Adrenal gland (tissue), 12 donors: Measurements from ENCODE around the gene ACAA2. TPM values are rescaled to one million over a fixed set of nuclear protein-coding genes. Genes with fewer than 3 reads are reported as not detected.

Experiments used
- DNase-seq, 7 donors: peaks; one replicate each; pipeline ENCODE4 v3.0.0-alpha.2; 2019 to 2020
- H3K27ac ChIP-seq, 5 donors: fragments of 200-600 bp; sonication (generic) in 4 of 5; 1 replicate in 3 of 5; 2 replicates in 2 of 5; pipeline versions ENCODE4 v1.5.1 to v1.8.0; 2016 to 2020; ENCODE audit warnings: mild to moderate bottlenecking in 1 of 5
- H3K27me3 ChIP-seq: fragments of 200-600 bp; 2 replicates; pipeline ENCODE4 v1.8.0; 2021
- H3K36me3 ChIP-seq, 2 donors: fragments of 200-600 bp; replicated peaks in 1 of 2; 1 replicate in 1 of 2; 2 replicates in 1 of 2; pipeline versions ENCODE4 v1.5.1 to v1.8.0; 2018 to 2022
- H3K4me1 ChIP-seq, 2 donors: fragments of 200-600 bp; replicated peaks in 1 of 2; 1 replicate in 1 of 2; 2 replicates in 1 of 2; pipeline versions ENCODE4 v1.5.1 to v1.8.0; 2018 to 2021
- H3K4me3 ChIP-seq, 4 donors: fragments of 200-600 bp; sonication (generic) in 3 of 4; one replicate each; pipeline ENCODE4 v1.5.1; 2016 to 2018
- H3K9me3 ChIP-seq, 3 donors: fragments of 200-600 bp; sonication (generic) in 1 of 3; replicated peaks in 1 of 3; 1 replicate in 2 of 3; 2 replicates in 1 of 3; pipeline versions ENCODE4 v1.5.1 to v1.8.0; 2016 to 2021
- POLR2A ChIP-seq, 2 donors: fragments of 450-650 bp; IDR thresholded peaks; one replicate each; pipeline ENCODE4 v1.6.1; 2017; ENCODE audit warnings: antibody characterized with exemption in 2 of 2, mild to moderate bottlenecking in 2 of 2, moderate library complexity in 1 of 2
- WGBS, 4 donors: extraction: QIAGEN DNeasy Blood & Tissue Kit in 2 of 4; methylation state at CpG; one replicate each; pipeline versions ENCODE4 v1.1.5 to v1.1.7; 2013 to 2017; 5-methylcytosine and 5-hydroxymethylcytosine counted together
- intact Hi-C, 2 donors: fragments of 100-400 bp; cut with DNase I; formaldehyde crosslinking; loops; one replicate each; pipeline versions ENCODE4 v1.14.1 to v1.15.0; 2022 to 2023
- polyA plus RNA-seq, 3 donors: library from polyadenylated mRNA; stranded (reverse); fragments of 200-250 nt in 2 of 3; fragments of 350-450 nt in 1 of 3; fragmentation: Illumina TruSeq in 1 of 3; extraction: RNeasy Lipid Tissue Mini Kit (QIAGEN cat#74804) in 1 of 3; gene quantifications; one replicate each; pipeline ENCODE4 v1.2.3, GENCODE V29; 2013 to 2014
- total RNA-seq, 9 donors: library from RNA; depleted of rRNA in 4 of 9; stranded (reverse); fragments of >200 nt in 4 of 9; fragments of 120-200 nt in 1 of 9; fragmentation: NEBNext Ultra II Directional in 1 of 9; extraction: Animal tissue kit (Norgen Biotek cat#: 25700) in 1 of 9; gene quantifications; one replicate each; pipeline versions ENCODE4 v1.1.0 to v1.2.4, GENCODE V29; 2013 to 2023
- TF ChIP-seq, protein P1 (sequence below), 6 experiments: fragments of 450-650 bp in 4 of 6; fragments of 200-600 bp in 2 of 6; sonication (generic) in 1 of 6; IDR thresholded peaks; 1 replicate in 5 of 6; 2 replicates in 1 of 6; pipeline versions ENCODE4 v1.5.1 to v1.8.0; 2016 to 2021; ENCODE audit warnings: antibody characterized with exemption in 6 of 6, mild to moderate bottlenecking in 2 of 6, moderate library complexity in 1 of 6
- donor health status: healthy with polysubstance abuse.
- donor health status: Bipolar disorder and iron deficiency.
- donor health status: DM: yes; HTN: yes; CAD: no.
- donor health status: DM: no; HTN: no; CAD: no.
- donor health status: DM: no; HTN: no; CAD: no.
- donor health status: DM: yes; HTN: yes; CAD: no.

The ACAA2 gene
- total and polyA plus RNA-seq, 12 donors, result 21.4 to 197 (median 105) TPM

DNA sequence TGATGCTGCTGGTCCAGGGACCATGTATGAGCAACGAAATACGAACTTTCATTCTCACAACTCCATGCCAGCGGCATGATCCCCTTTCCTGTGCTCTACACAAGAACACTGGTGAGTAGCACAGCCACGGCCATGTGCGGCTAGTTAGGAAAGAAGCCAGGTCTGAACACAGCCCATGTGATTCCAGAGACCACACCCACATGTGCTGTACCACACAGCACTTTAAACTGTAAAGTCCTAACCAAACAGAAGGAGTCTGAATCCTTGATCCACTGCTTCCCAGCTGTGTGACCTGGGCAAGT is 33.0 kb upstream of the ACAA2 start:
- no peak for DNase-seq
- intact Hi-C loops, result no loop called here
- Histone ChIP-seq H3K27me3 (no peaks in the 10 kb centered on the region), H3K9me3 (no peaks in the 10 kb centered on the region), H3K27ac (no peak overlapping the region), H3K4me3 (no peak overlapping the region), H3K4me1 (no peaks in the 10 kb centered on the region), H3K36me3 (no peaks in the 10 kb centered on the region)
- WGBS, 4 donors, result 58 to 81% (median 71%) methylated on average over 5 of the region's 5 CpGs
- TF ChIP-seq POLR2A (IDR thresholded peaks at IDR 0.05), result no peak
- TF ChIP-seq, protein P1, sequence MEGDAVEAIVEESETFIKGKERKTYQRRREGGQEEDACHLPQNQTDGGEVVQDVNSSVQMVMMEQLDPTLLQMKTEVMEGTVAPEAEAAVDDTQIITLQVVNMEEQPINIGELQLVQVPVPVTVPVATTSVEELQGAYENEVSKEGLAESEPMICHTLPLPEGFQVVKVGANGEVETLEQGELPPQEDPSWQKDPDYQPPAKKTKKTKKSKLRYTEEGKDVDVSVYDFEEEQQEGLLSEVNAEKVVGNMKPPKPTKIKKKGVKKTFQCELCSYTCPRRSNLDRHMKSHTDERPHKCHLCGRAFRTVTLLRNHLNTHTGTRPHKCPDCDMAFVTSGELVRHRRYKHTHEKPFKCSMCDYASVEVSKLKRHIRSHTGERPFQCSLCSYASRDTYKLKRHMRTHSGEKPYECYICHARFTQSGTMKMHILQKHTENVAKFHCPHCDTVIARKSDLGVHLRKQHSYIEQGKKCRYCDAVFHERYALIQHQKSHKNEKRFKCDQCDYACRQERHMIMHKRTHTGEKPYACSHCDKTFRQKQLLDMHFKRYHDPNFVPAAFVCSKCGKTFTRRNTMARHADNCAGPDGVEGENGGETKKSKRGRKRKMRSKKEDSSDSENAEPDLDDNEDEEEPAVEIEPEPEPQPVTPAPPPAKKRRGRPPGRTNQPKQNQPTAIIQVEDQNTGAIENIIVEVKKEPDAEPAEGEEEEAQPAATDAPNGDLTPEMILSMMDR (IDR thresholded peaks at IDR 0.05), result no peak

DNA sequence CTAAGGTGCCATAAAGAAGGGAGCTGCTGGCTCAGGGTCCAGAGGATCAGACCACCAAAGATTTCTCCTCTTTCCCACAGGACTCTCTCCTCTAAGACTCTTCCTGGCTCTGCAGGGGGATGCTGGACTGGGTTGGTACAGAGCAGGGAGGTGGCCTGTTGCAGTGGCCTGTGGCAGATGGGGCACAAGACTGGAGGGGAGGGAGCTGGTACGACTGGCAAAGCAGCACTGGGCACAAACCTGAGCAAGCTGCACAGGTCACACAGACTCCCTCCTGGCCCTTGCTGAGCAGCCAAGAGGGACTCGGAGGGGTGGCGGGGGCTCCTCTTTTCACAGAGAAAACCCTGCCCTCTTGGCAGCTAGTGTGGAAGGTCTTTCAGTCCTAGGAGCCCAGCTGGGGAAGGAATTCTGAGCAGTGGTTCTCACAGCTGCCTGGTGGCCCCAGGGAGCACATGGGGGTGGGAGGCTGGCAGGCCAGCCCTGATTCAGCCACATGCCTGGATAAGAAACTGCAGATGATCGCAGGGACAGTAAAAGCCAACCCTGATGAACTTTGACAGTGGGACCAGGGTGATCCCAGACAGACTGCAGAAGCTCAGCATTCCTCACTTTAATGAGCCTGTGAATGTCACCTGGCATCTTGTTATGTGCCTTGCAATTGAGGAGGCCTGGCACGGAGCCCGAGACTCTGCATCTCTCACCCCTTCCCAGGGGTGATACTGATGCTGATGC is 32.5 kb upstream of the ACAA2 start:
- Histone ChIP-seq H3K4me1 (no peaks in the 10 kb centered on the region), H3K36me3 (no peaks in the 10 kb centered on the region), H3K4me3 (no peak overlapping the region), H3K27ac (no peak overlapping the region), H3K9me3 (no peaks in the 10 kb centered on the region), H3K27me3 (no peaks in the 10 kb centered on the region)
- DNase-seq, result no peak
- intact Hi-C loops, result no loop called here
- WGBS, 4 donors, result 72 to 92% (median 80%) methylated on average over 2 to 6 of the region's 6 CpGs
- TF ChIP-seq, protein P1 (IDR thresholded peaks at IDR 0.05), result no peak
- TF ChIP-seq POLR2A (IDR thresholded peaks at IDR 0.05), result no peak

- intact Hi-C loops, result no loop called here
- Histone ChIP-seq H3K36me3 (no peaks in the 10 kb centered on the region), H3K4me3 (no peak overlapping the region), H3K27ac (no peak overlapping the region), H3K9me3 (no peaks in the 10 kb centered on the region), H3K4me1 (no peaks in the 10 kb centered on the region), H3K27me3 (no peaks in the 10 kb centered on the region)
- TF ChIP-seq, protein P1 (IDR thresholded peaks at IDR 0.05), result no peak
- TF ChIP-seq POLR2A (IDR thresholded peaks at IDR 0.05), result no peak
- 88 to 92% (median 90%) methylated on average over 1 of the region's 1 CpG for WGBS, 4 donors
- DNase-seq, result no peak
Observed at GRCh38 chr18:49844903-49845302, 31.6 kb upstream of the ACAA2 start.

DNA sequence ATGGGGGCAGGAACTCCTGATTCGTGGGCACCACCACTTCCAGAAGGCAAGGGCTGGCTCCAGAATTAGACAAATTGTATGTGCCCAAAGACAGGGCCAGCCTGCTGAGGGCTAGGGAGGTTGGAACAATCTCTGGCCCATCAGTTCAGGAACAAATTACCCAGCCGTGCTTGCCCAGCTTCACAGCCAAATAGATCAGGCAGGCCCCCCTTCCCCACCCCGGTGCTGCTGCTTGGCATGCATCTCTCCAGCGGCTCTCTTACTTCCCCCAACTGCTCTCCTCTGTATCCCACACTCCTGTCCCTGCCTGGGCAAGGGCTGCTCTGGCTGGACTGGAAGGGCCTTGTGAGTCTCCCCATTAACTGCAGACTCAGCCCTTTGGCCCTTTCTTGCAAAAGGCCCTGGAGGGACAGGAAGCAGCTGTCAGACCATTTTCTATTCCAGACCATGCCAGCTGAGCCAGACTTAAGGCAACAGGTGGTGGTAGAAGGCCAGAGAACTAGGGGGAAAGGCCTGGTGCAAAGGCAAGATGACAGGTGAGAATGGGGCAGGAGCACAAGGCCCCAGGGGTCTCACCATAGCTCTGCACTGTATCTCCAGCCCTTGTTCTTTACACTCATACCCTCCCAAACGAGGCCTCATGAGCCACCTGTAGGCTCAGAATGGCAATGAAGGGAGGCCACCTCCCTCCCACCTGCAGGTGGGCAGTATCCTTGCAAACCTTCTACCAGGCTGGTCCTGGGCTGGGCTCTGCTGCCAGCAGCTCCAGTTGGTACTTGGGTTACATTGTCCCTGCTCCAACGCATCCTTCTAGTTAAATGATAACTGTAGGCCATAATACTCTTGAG is 30.7 kb upstream of the ACAA2 start:
- Histone ChIP-seq H3K27me3 (no peaks in the 10 kb centered on the region), H3K9me3 (no peaks in the 10 kb centered on the region), H3K4me3 (no peak overlapping the region), H3K4me1 (no peaks in the 10 kb centered on the region), H3K36me3 (no peaks in the 10 kb centered on the region), H3K27ac (no peak overlapping the region)
- WGBS, 4 donors, result 83 to 87% (median 83%) methylated on average over 4 to 6 of the region's 6 CpGs
- intact Hi-C loops, result no loop called here
- no peak for DNase-seq
- no peak for TF ChIP-seq POLR2A (IDR thresholded peaks at IDR 0.05)
- TF ChIP-seq, protein P1 (IDR thresholded peaks at IDR 0.05), result no peak
